Upper lobe of left lung (tissue), 6 donors: ENCODE measurements around the gene PDE6G. TPM values are rescaled to one million over a fixed set of nuclear protein-coding genes. Genes with fewer than 3 reads are reported as not detected.
"Not testable (repeated sequence)": the region's sequence is repeated elsewhere in the genome, so short reads cannot be mapped to it uniquely, and the experiment has no call there.

Experiments used
- ATAC-seq, 2 donors: fragments of 200-7000 bp; cut with Tn5 transposase; one replicate each; pipeline ENCODE4 v1.9.1; 2022; ENCODE audit warnings: mild to moderate bottlenecking in 2 of 2, moderate library complexity in 2 of 2; ENCODE audit not compliant: low FRiP score in 2 of 2
- DNase-seq, 2 donors: peaks; one replicate each; pipeline ENCODE4 v3.0.0-alpha.2; 2019 to 2020
- H3K27ac ChIP-seq, 4 donors: fragments of 200-600 bp; sonication (generic); one replicate each; pipeline ENCODE4 v1.5.1; 2016 to 2019
- H3K27me3 ChIP-seq, 4 donors: fragments of 200-600 bp; sonication (generic); one replicate each; pipeline ENCODE4 v1.5.1; 2017 to 2019
- H3K36me3 ChIP-seq, 4 donors: fragments of 200-600 bp; sonication (generic); one replicate each; pipeline ENCODE4 v1.5.1; 2016 to 2019
- H3K4me1 ChIP-seq, 4 donors: fragments of 200-600 bp; sonication (generic); one replicate each; pipeline ENCODE4 v1.5.1; 2018 to 2019
- H3K4me3 ChIP-seq, 4 donors: fragments of 200-600 bp; sonication (generic); one replicate each; pipeline ENCODE4 v1.5.1; 2017 to 2019; ENCODE audit warnings: mild to moderate bottlenecking in 2 of 4, moderate library complexity in 1 of 4
- H3K9me3 ChIP-seq, 4 donors: fragments of 200-600 bp; sonication (generic); one replicate each; pipeline ENCODE4 v1.5.1; 2018 to 2019
- CTCF ChIP-seq, 6 experiments: fragments of 450-650 bp in 4 of 6; fragments of 200-600 bp in 2 of 6; sonication (generic) in 2 of 6; IDR thresholded peaks; one replicate each; pipeline ENCODE4 v1.5.1; 2016 to 2019; ENCODE audit warnings: antibody characterized with exemption in 6 of 6
- EP300 ChIP-seq, 4 donors: sonication (generic); formaldehyde crosslinking; IDR thresholded peaks; one replicate each; pipeline ENCODE4 v1.5.1; 2017; ENCODE audit warnings: antibody characterized with exemption in 4 of 4, control low read depth in 2 of 4
- POLR2A ChIP-seq, 4 donors: fragments of 450-650 bp; IDR thresholded peaks; one replicate each; pipeline ENCODE4 v1.5.1; 2016 to 2017; ENCODE audit warnings: antibody characterized with exemption in 4 of 4, mild to moderate bottlenecking in 2 of 4
- POLR2AphosphoS5 ChIP-seq, 2 donors: sonication (generic); formaldehyde crosslinking; IDR thresholded peaks; one replicate each; pipeline ENCODE4 v1.5.1; 2017; ENCODE audit warnings: antibody characterized with exemption in 2 of 2
- WGBS, 2 donors: methylation state at CpG; one replicate each; pipeline ENCODE4 v1.1.5; 2017 to 2018; 5-methylcytosine and 5-hydroxymethylcytosine counted together
- total RNA-seq, 6 donors: library from RNA; depleted of rRNA in 4 of 6; stranded (reverse); fragments of >200 nt in 4 of 6; gene quantifications; one replicate each; pipeline versions ENCODE4 v1.1.0 to v1.2.1, GENCODE V29; 2016 to 2021
- donor health status: DM: no; HTN: no; CAD: no; lungs with moderate emphysema.
- donor health status: DM: no; HTN: yes; CAD: no; lungs with severe emphysema.

PDE6G gene
- total RNA-seq, 6 donors from 2014 or later, result 1.0 to 12.6 (median 1.7) TPM; not detected in 3

DNA sequence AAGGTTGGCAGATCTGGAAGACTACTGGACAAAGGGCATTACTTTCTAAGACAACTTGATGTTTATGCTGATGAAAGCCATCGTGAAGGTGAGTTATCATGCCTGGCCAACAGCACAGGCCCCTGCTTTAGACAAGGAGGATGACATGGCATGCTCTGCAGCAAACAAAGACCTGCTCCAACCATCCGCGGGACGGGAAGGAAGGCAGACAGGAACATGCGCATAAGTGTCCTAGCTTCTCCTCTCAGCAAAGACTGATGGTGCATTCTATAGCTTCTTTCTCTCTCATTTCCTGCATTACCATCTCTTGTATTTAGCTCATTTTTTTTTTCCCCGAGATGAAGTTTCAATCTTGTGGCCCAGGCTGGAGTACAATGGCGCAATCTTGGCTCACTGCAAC is 24.9 kb downstream of the PDE6G start:
- Histone ChIP-seq H3K27me3 (no peaks in the 10 kb centered on the region), H3K4me1 (peaks cover 25 to 34% (median 26%) of the 10 kb centered on the region in 4 donors), H3K27ac (no peak overlapping the region), H3K4me3 (no peak overlapping the region), H3K9me3 (no peaks in the 10 kb centered on the region), H3K36me3 (peaks cover 22 to 39% (median 33%) of the 10 kb centered on the region in 4 donors)
- no peak for TF ChIP-seq POLR2AphosphoS5 (IDR thresholded peaks at IDR 0.05)
- TF ChIP-seq EP300 (IDR thresholded peaks at IDR 0.05), result no peak
- ATAC-seq, result no peak
- WGBS, 2 donors, result 56 to 80% methylated on average over 7 of the region's 7 CpGs
- no peak for DNase-seq

DNA sequence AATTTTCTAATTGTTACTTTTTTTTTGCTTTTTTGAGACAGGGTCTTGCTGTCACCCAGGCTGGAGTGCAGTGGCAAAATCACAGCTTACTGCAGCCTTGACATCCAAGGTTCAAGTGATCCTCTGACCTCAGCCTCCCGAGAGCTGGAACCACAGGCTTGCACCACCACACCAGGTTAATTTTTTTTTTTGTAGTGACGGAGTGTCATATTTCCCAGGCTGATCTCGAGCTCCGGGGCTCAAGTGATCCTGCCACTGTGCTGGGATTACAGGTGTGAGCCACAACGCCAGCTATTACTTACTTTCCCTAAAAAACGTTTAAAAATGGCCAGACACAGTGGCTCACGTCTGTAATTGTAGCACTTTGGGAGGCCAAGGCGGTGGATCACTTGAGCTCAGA is 26.1 kb downstream of the PDE6G start:
- no peaks in the 10 kb centered on the region for H3K27me3 ChIP-seq
- no peak overlapping the region for H3K4me3 ChIP-seq
- ATAC-seq (no peak), DNase-seq (no peak)
- H3K9me3 ChIP-seq, result no peaks in the 10 kb centered on the region
- no peak for TF ChIP-seq EP300 (IDR thresholded peaks at IDR 0.05)
- 90 to 91% methylated on average over 8 of the region's 8 CpGs for WGBS, 2 donors
- H3K27ac ChIP-seq, result no peak overlapping the region
- H3K36me3 ChIP-seq, result peaks cover 28 to 51% (median 45%) of the 10 kb centered on the region in 4 donors
- H3K4me1 ChIP-seq, result peaks cover 14 to 22% (median 18%) of the 10 kb centered on the region in 4 donors

GRCh38 chr17:81621494-81622130 is 34.7 kb downstream of the PDE6G start:
- no peak for ATAC-seq
- Histone ChIP-seq H3K36me3 (peaks cover 34 to 84% (median 76%) of the 10 kb centered on the region in 4 donors), H3K27me3 (no peaks in the 10 kb centered on the region), H3K4me1 (peaks cover 0 to 5% (median 0%) of the 10 kb centered on the region in 4 donors), H3K9me3 (no peaks in the 10 kb centered on the region), H3K27ac (peak overlapping the region in 2 of 4 donors; percentile 16 to 48), H3K4me3 (no peak overlapping the region)
- TF ChIP-seq POLR2A (IDR thresholded peaks at IDR 0.05), result no peak
- TF ChIP-seq POLR2AphosphoS5 (IDR thresholded peaks at IDR 0.05), result peak in 1 of 2 donors; percentile 44
- whole genome bisulfite sequencing, 2 donors, result 79 to 81% methylated on average over 10 to 11 of the region's 11 CpGs
- no peak for DNase-seq

DNA sequence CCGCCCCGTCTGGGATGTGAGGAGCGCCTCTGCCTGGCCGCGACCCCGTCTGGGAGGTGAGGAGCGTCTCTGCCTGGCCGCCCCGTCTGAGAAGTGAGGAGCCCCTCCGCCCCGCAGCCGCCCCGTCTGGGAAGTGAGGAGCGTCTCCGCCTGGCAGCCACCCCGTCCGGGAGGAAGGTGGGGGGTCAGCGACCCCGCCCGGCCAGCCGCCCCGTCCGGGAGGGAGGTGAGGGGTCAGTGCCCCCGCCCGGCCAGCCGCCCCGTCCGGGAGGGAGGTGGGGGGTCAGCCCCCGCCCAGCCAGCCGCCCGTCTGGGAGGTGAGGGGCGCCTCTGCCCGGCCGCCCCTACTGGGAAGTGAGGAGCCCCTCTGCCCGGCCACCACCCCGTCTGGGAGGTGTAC is 38.0 kb downstream of the PDE6G start:
- H3K27me3 ChIP-seq, H3K9me3 ChIP-seq, H3K4me3 ChIP-seq, H3K27ac ChIP-seq, ATAC-seq, H3K4me1 ChIP-seq: not testable (repeated sequence)
- 60 to 97% methylated on average over 1 to 19 of the region's 36 CpGs for WGBS, 2 donors
- DNase-seq, result peak in 1 of 2 donors; percentile 79
- peaks cover 18 to 73% (median 55%) of the 10 kb centered on the region in 4 donors for H3K36me3 ChIP-seq

- ATAC-seq (no peak), DNase-seq (no peak)
- H3K4me1 ChIP-seq, result peaks cover 0 to 8% (median 3%) of the 10 kb centered on the region in 4 donors
- TF ChIP-seq POLR2AphosphoS5 (IDR thresholded peaks at IDR 0.05) (no peak), CTCF (IDR thresholded peaks at IDR 0.05) (no peak), POLR2A (IDR thresholded peaks at IDR 0.05) (no peak), EP300 (IDR thresholded peaks at IDR 0.05) (no peak)
- peaks cover 15 to 73% (median 54%) of the 10 kb centered on the region in 4 donors for H3K36me3 ChIP-seq
- WGBS, 2 donors, result 42 to 82% methylated on average over 7 of the region's 7 CpGs
- H3K27ac ChIP-seq, result no peak overlapping the region
- H3K4me3 ChIP-seq, result no peak overlapping the region
- no peaks in the 10 kb centered on the region for H3K9me3 ChIP-seq
- H3K27me3 ChIP-seq, result no peaks in the 10 kb centered on the region
These were observed 39.5 kb downstream of the PDE6G start for GRCh38 chr17:81616877-81617276.

DNA sequence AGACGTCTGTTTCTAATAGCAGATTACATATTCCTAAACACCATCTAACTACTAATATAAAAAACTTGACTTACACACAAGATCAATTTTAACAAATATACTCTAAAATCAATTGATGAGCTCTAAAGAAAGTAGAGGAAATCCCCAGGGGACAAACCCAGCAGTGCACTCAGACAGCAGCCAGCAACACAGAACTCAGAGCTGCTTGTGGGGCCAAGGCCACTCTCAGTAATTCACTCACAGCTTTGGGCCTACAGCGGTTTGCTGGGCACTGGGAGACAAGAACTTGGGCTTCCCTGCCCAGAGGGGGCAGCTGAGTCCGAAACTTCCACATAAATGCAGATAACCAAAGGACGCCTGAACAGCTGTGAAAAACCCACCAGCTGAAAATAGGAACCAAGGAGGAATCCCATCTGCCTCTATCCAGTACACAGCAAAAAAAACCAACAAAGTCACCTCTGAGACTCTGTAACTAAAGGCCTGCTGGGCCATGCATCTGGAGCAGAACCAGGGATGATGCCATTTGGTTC is 40.9 kb downstream of the PDE6G start:
- no peaks in the 10 kb centered on the region for H3K9me3 ChIP-seq
- 94 to 100% methylated on average over 3 to 4 of the region's 4 CpGs for WGBS, 2 donors
- H3K36me3 ChIP-seq, result peaks cover 3 to 69% (median 45%) of the 10 kb centered on the region in 4 donors
- no peaks in the 10 kb centered on the region for H3K27me3 ChIP-seq
- TF ChIP-seq POLR2AphosphoS5 (IDR thresholded peaks at IDR 0.05) (no peak), EP300 (IDR thresholded peaks at IDR 0.05) (no peak)
- no peak overlapping the region for H3K4me3 ChIP-seq
- DNase-seq (no peak), ATAC-seq (no peak)
- peaks cover 0 to 5% (median 2%) of the 10 kb centered on the region in 4 donors for H3K4me1 ChIP-seq
- H3K27ac ChIP-seq, result no peak overlapping the region

DNA sequence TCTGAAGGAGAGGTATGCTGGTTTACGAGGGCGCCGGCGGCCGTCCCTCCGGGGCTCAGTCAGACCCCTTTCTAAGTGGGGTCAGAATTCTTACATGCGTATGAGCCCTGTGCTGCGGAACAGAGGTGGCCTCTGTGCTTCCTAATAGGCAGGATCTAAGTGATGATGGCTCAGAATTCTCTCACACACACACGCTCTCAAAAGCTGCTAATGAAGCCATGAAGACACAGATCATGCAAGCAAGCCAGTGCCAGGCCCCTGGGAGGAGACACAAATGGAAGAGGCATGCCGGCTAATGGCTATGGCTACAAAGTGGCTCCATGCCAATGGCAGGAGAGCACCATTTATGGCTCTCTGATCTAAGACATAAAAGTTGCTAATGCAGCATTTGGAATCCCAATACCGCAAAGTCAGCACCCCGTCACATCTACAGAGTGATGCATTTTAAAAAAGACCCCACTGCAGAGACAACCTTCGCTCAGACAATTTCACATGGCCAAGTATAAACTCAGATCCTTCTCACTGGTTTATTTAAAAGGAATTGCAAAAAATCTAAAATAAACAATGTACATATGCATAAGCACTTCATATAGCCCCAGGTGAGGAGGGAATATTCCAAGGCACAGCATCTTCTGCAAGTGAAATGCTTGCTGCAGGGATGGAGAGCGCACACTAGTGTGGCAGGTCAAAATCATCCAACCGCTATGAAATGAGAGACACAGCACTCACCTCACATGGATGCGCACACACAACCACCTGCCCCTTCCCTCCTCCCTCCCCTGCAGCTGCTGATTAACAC is 44.0 kb downstream of the PDE6G start:
- WGBS, 2 donors, result 85 to 87% methylated on average over 15 to 16 of the region's 16 CpGs
- no peak overlapping the region for H3K4me3 ChIP-seq
- DNase-seq (no peak), ATAC-seq (no peak)
- H3K4me1 ChIP-seq, result peaks cover 0 to 5% (median 2%) of the 10 kb centered on the region in 4 donors
- H3K36me3 ChIP-seq, result peaks cover 23 to 86% (median 62%) of the 10 kb centered on the region in 4 donors
- no peak overlapping the region for H3K27ac ChIP-seq
- no peaks in the 10 kb centered on the region for H3K9me3 ChIP-seq
- TF ChIP-seq POLR2AphosphoS5 (IDR thresholded peaks at IDR 0.05), result no peak
- no peak for TF ChIP-seq CTCF (IDR thresholded peaks at IDR 0.05)
- no peak for TF ChIP-seq POLR2A (IDR thresholded peaks at IDR 0.05)
- TF ChIP-seq EP300 (IDR thresholded peaks at IDR 0.05), result no peak
- no peaks in the 10 kb centered on the region for H3K27me3 ChIP-seq
